ENCODE data around the gene HTRA3.

HTRA3 gene

GRCh38 chr4:8289151-8289750 is 19.7 kb downstream of the HTRA3 start:
- no peak overlapping the region for H3K27ac ChIP-seq
- no peak overlapping the region for H3K4me2 ChIP-seq (ENCODE audit: low read length)

GRCh38 chr4:8289956-8290700 is 20.6 kb downstream of the HTRA3 start:
- Histone ChIP-seq H2AFZ (no peak overlapping the region), H3K9ac (no peak overlapping the region), H3K4me2 (ENCODE audit: low read length) (no peak overlapping the region), H3K4me3 (ENCODE audit: low read depth, low read length) (no peak overlapping the region), H3K9me3 (ENCODE audit: control insufficient read depth, low read length) (no peaks in the 10 kb centered on the region), H3K79me2 (no peaks in the 10 kb centered on the region), H3K27ac (no peak overlapping the region), H3K36me3 (ENCODE audit: control insufficient read depth, insufficient read depth, low read length) (no peaks in the 10 kb centered on the region), H3K4me1 (no peaks in the 10 kb centered on the region), H3K27me3 (ENCODE audit: control insufficient read depth, insufficient read depth, low read length) (no peaks in the 10 kb centered on the region)
- no peak for TF ChIP-seq CTCF (IDR thresholded peaks at IDR 0.05)

More at GRCh38 chr4:8289151-8289750, 19.7 kb downstream of the HTRA3 start:
- Histone ChIP-seq H3K27me3 (ENCODE audit: control insufficient read depth, insufficient read depth, low read length) (no peaks in the 10 kb centered on the region), H3K9me3 (ENCODE audit: control insufficient read depth, low read length) (no peaks in the 10 kb centered on the region), H3K4me1 (no peaks in the 10 kb centered on the region), H3K36me3 (ENCODE audit: control insufficient read depth, insufficient read depth, low read length) (no peaks in the 10 kb centered on the region), H3K79me2 (no peaks in the 10 kb centered on the region), H3K4me3 (ENCODE audit: low read depth, low read length) (no peak overlapping the region), H2AFZ (no peak overlapping the region), H3K9ac (no peak overlapping the region)
- no peak for TF ChIP-seq CTCF (IDR thresholded peaks at IDR 0.05)

GRCh38 chr4:8290701-8290970 is 21.1 kb downstream of the HTRA3 start:
- Histone ChIP-seq H3K9me3 (ENCODE audit: control insufficient read depth, low read length) (no peaks in the 10 kb centered on the region), H3K4me1 (no peaks in the 10 kb centered on the region), H3K79me2 (no peaks in the 10 kb centered on the region), H3K27me3 (ENCODE audit: control insufficient read depth, insufficient read depth, low read length) (no peaks in the 10 kb centered on the region), H3K4me2 (ENCODE audit: low read length) (no peak overlapping the region), H3K4me3 (ENCODE audit: low read depth, low read length) (no peak overlapping the region), H3K9ac (no peak overlapping the region), H3K36me3 (ENCODE audit: control insufficient read depth, insufficient read depth, low read length) (no peaks in the 10 kb centered on the region), H3K27ac (no peak overlapping the region), H2AFZ (no peak overlapping the region)
- TF ChIP-seq CTCF (IDR thresholded peaks at IDR 0.05) = no peak

GRCh38 chr4:8291036-8291682 is 21.6 kb downstream of the HTRA3 start:
- no peaks in the 10 kb centered on the region for H3K9me3 ChIP-seq (ENCODE audit: control insufficient read depth, low read length)
- H2AFZ ChIP-seq = no peak overlapping the region
- no peaks in the 10 kb centered on the region for H3K4me1 ChIP-seq
- no peaks in the 10 kb centered on the region for H3K27me3 ChIP-seq (ENCODE audit: control insufficient read depth, insufficient read depth, low read length)
- no peak overlapping the region for H3K27ac ChIP-seq
- no peaks in the 10 kb centered on the region for H3K79me2 ChIP-seq
- H3K4me2 ChIP-seq (ENCODE audit: low read length) = no peak overlapping the region
- no peak overlapping the region for H3K9ac ChIP-seq
- no peak overlapping the region for H3K4me3 ChIP-seq (ENCODE audit: low read depth, low read length)
- no peaks in the 10 kb centered on the region for H3K36me3 ChIP-seq (ENCODE audit: control insufficient read depth, insufficient read depth, low read length)
- no peak for TF ChIP-seq CTCF (IDR thresholded peaks at IDR 0.05)

Measured in parathyroid adenoma (tissue), 2 donors.